Mesenchymal stem cell (in vitro differentiated cells and primary cell): Measurements from ENCODE around the gene TTC1.
A peak's percentile ranks its signal among the peaks of the same experiment; 100 is the strongest.
"Not testable (repeated sequence)": the region's sequence is repeated elsewhere in the genome, so short reads cannot be mapped to it uniquely, and the experiment has no call there.

Experiments
- DNase-seq: peaks from one replicate; pipeline ENCODE4 v3.0.0-alpha.2; 2013
- H2AFZ ChIP-seq: one replicate; pipeline ENCODE4 v1.6.1; 2013; ENCODE audit warnings: low read depth, mild to moderate bottlenecking, control low read depth, inconsistent platforms, low read length, moderate library complexity
- H2AK5ac ChIP-seq: 2 replicates; pipeline ENCODE4 v1.6.1; 2013; ENCODE audit warnings: low read length, moderate library complexity, mild to moderate bottlenecking, inconsistent platforms; ENCODE audit not compliant: severe bottlenecking
- H2BK120ac ChIP-seq: one replicate; pipeline ENCODE4 v1.6.1; 2013; ENCODE audit warnings: low read depth, mild to moderate bottlenecking, inconsistent platforms, low read length, moderate library complexity
- H2BK12ac ChIP-seq, 2 experiments: one replicate each; pipeline ENCODE4 v1.6.1; 2013; ENCODE audit warnings: inconsistent platforms in 2 of 2, low read length in 2 of 2, mild to moderate bottlenecking in 2 of 2, moderate library complexity in 2 of 2, control low read depth in 1 of 2
- H2BK15ac ChIP-seq: one replicate; pipeline ENCODE4 v1.6.1; 2013; ENCODE audit warnings: mild to moderate bottlenecking, low read depth, inconsistent platforms; ENCODE audit not compliant: poor library complexity, severe bottlenecking
- H2BK5ac ChIP-seq: 2 replicates; pipeline ENCODE4 v1.6.1; 2013; ENCODE audit warnings: low read depth, mild to moderate bottlenecking, low read length, control low read depth, inconsistent platforms; ENCODE audit not compliant: poor library complexity, severe bottlenecking
- H3K14ac ChIP-seq, 2 experiments: one replicate each; pipeline ENCODE4 v1.6.1; 2013; ENCODE audit warnings: inconsistent platforms in 2 of 2, low read length in 2 of 2, control low read depth in 1 of 2, mild to moderate bottlenecking in 1 of 2, moderate library complexity in 1 of 2
- H3K18ac ChIP-seq, 2 experiments: one replicate each; pipeline ENCODE4 v1.6.1; 2013; ENCODE audit warnings: inconsistent platforms in 2 of 2, low read length in 2 of 2, control low read depth in 1 of 2, low read depth in 1 of 2, mild to moderate bottlenecking in 1 of 2
- H3K23ac ChIP-seq, 2 experiments: one replicate each; pipeline ENCODE4 v1.6.1; 2013; ENCODE audit warnings: inconsistent platforms in 2 of 2, low read length in 2 of 2, mild to moderate bottlenecking in 2 of 2, moderate library complexity in 2 of 2, control low read depth in 1 of 2
- H3K27ac ChIP-seq: 2 replicates; pipeline ENCODE4 v1.5.1; 2013; ENCODE audit warnings: mild to moderate bottlenecking, moderate library complexity, low read length, control low read depth, inconsistent platforms; ENCODE audit not compliant: poor library complexity, severe bottlenecking
- H3K27me3 ChIP-seq, 2 experiments: 2 replicates each; pipeline versions ENCODE4 v1.6.1 to v1.7.0; 2013; ENCODE audit warnings: low read length in 2 of 2, mild to moderate bottlenecking in 2 of 2, moderate library complexity in 2 of 2, control low read depth in 1 of 2, inconsistent platforms in 1 of 2; ENCODE audit not compliant: control insufficient read depth in 1 of 2, insufficient read depth in 1 of 2
- H3K36me3 ChIP-seq, 2 experiments: 2 replicates each; pipeline versions ENCODE4 v1.6.1 to v1.7.0; 2013; ENCODE audit warnings: low read length in 2 of 2, control low read depth in 1 of 2, inconsistent platforms in 1 of 2, low read depth in 1 of 2, mild to moderate bottlenecking in 1 of 2; ENCODE audit not compliant: insufficient read depth in 2 of 2, control insufficient read depth in 1 of 2
- H3K4ac ChIP-seq, 2 experiments: one replicate each; pipeline ENCODE4 v1.6.1; 2013; ENCODE audit warnings: inconsistent platforms in 2 of 2, low read length in 2 of 2, mild to moderate bottlenecking in 2 of 2, moderate library complexity in 2 of 2, control low read depth in 1 of 2, low read depth in 1 of 2
- H3K4me1 ChIP-seq: 2 replicates; pipeline ENCODE4 v1.6.1; 2013; ENCODE audit warnings: low read depth, low read length, control low read depth; ENCODE audit not compliant: control insufficient read depth, insufficient read depth
- H3K4me2 ChIP-seq: 2 replicates; pipeline ENCODE4 v1.6.1; 2013; ENCODE audit warnings: low read length, mild to moderate bottlenecking, inconsistent platforms; ENCODE audit not compliant: poor library complexity, severe bottlenecking
- H3K4me3 ChIP-seq, 2 experiments: 2 replicates each; pipeline versions ENCODE4 v1.5.1 to v1.7.0; 2013; ENCODE audit warnings: low read length in 2 of 2, mild to moderate bottlenecking in 2 of 2, control low read depth in 1 of 2, low read depth in 1 of 2; ENCODE audit not compliant: insufficient read depth in 1 of 2
- H3K79me1 ChIP-seq: replicated peaks from 2 replicates; pipeline ENCODE4 v1.6.1; 2013; ENCODE audit warnings: mild to moderate bottlenecking, control low read depth, low read length, inconsistent platforms; ENCODE audit not compliant: poor library complexity, severe bottlenecking
- H3K9ac ChIP-seq: 2 replicates; pipeline ENCODE4 v1.7.0; 2013; ENCODE audit warnings: mild to moderate bottlenecking, low read length, moderate library complexity
- H3K9me3 ChIP-seq: 2 replicates; pipeline ENCODE4 v1.7.0; 2013; ENCODE audit warnings: mild to moderate bottlenecking, low read length; ENCODE audit not compliant: control insufficient read depth
- H4K8ac ChIP-seq: one replicate; pipeline ENCODE4 v1.6.1; 2013; ENCODE audit warnings: inconsistent platforms, mild to moderate bottlenecking, low read length, moderate library complexity
- H4K91ac ChIP-seq: one replicate; pipeline ENCODE4 v1.6.1; 2013; ENCODE audit warnings: mild to moderate bottlenecking, low read length, inconsistent platforms
- whole genome bisulfite sequencing: methylation state at CpG from one replicate; pipeline ENCODE4 v1.1.7; 2013; ENCODE audit warnings: mixed read lengths; 5-methylcytosine and 5-hydroxymethylcytosine counted together

Gene TTC1

DNA sequence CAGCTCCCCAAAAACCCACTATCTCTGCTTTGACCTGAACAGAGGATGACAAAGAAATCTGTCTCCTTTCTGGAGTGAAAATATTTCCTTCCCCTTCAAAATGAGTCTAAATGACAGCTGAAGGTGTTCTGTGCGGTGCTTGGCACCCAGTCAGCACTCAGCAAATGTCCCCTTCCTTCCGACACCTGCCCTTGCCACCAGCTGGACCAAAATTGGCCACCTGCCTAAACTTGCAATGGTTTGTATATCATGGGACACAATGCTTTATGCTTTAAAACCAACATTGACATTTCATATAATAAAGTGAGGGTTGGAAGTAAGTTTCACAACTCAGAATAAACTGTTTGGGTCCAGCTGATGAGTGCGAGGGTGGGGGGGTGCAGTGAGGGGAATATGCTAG, 7.5 kb upstream of the TTC1 start:
- 84% methylated on average over 3 of the region's 3 CpGs for WGBS
- no peaks in the 10 kb centered on the region for H3K79me1 ChIP-seq

DNA sequence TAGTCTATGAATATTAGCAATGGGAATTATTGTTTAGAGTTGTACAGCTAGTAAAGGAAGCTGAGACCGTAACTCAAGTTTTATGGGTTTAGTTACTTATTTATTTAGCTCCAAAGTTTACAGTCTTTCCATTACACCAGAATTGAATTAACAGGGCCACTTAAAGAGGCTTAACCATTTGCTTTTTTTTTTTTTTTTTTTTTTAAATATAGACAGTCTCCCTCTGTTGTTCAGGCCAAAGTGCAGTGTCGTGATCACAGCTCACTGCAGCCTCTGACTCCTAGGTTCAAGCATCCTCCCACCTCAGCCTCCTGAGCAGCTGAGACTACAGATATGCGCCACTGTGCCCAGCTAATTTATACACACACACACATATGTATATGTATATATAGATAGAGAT, 1.4 kb upstream of the TTC1 start:
- WGBS, result 100% methylated on average over 1 of the region's 3 CpGs
- no peak overlapping the region for H3K14ac ChIP-seq

More for the DNA sequence above, 7.5 kb upstream of the TTC1 start:
- Histone ChIP-seq H2BK12ac (no peak overlapping the region), H3K27me3 (peaks cover 12 to 20% of the 10 kb centered on the region in 2 experiments), H3K4me1 (no peaks in the 10 kb centered on the region), H3K23ac (no peak overlapping the region), H3K18ac (no peak overlapping the region), H3K27ac (no peak overlapping the region), H4K8ac (no peak overlapping the region), H3K4me2 (no peak overlapping the region), H3K14ac (no peak overlapping the region), H3K9ac (no peak overlapping the region), H2BK15ac (no peak overlapping the region), H2AFZ (no peak overlapping the region), H3K4me3 (no peak overlapping the region), H4K91ac (no peak overlapping the region), H3K36me3 (no peaks in the 10 kb centered on the region), H2BK5ac (no peak overlapping the region), H3K4ac (no peak overlapping the region), H2BK120ac (no peak overlapping the region), H2AK5ac (no peak overlapping the region), H3K9me3 (no peaks in the 10 kb centered on the region)
- DNase-seq, result no peak

DNA sequence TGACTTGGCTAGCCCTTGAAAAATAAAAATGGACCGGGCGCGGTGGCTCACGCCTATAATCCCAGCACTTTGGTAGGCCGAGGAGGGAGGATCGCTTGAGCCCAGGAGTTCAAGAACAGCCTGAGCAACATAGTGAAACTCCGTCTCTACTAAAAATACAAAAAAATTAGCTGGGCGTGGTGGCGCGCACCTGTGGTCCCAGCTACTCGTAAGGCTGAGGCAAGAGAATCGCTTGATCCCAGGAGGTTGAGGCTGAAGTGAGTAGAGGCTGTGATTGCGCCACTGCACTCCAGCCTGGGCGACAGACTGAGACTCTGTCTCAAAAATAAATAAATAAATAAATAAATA, 436 bp upstream of the TTC1 start:
- not testable (repeated sequence) for H3K9me3 ChIP-seq, H3K4me2 ChIP-seq, DNase-seq, H4K91ac ChIP-seq, H2BK15ac ChIP-seq, H3K27me3 ChIP-seq, H3K27ac ChIP-seq, H2AK5ac ChIP-seq, H3K4me3 ChIP-seq, H2BK5ac ChIP-seq, H2BK12ac ChIP-seq, H2BK120ac ChIP-seq, H2AFZ ChIP-seq, H3K4me1 ChIP-seq, H3K14ac ChIP-seq, H3K79me1 ChIP-seq, H3K9ac ChIP-seq, H3K18ac ChIP-seq, H3K4ac ChIP-seq, H3K23ac ChIP-seq
- Histone ChIP-seq H4K8ac (peak overlapping the region; percentile 93), H3K36me3 (peaks cover 4 to 29% of the 10 kb centered on the region in 2 experiments)
- 98% methylated on average over 11 of the region's 14 CpGs for WGBS

More for the DNA sequence above, 1.4 kb upstream of the TTC1 start:
- Histone ChIP-seq H2AK5ac (no peak overlapping the region), H3K27ac (no peak overlapping the region), H3K4me3 (no peak overlapping the region), H2BK120ac (no peak overlapping the region), H2BK12ac (no peak overlapping the region), H4K8ac (no peak overlapping the region), H2AFZ (no peak overlapping the region), H3K4me2 (no peak overlapping the region), H2BK15ac (no peak overlapping the region), H3K79me1 (peaks cover 7% of the 10 kb centered on the region), H3K23ac (no peak overlapping the region), H3K18ac (no peak overlapping the region), H3K4me1 (peaks cover 7% of the 10 kb centered on the region), H3K9ac (no peak overlapping the region), H3K9me3 (no peaks in the 10 kb centered on the region), H4K91ac (no peak overlapping the region), H2BK5ac (no peak overlapping the region), H3K27me3 (no peaks in the 10 kb centered on the region), H3K4ac (no peak overlapping the region), H3K36me3 (peaks cover 4 to 21% of the 10 kb centered on the region in 2 experiments)
- DNase-seq, result no peak

DNA sequence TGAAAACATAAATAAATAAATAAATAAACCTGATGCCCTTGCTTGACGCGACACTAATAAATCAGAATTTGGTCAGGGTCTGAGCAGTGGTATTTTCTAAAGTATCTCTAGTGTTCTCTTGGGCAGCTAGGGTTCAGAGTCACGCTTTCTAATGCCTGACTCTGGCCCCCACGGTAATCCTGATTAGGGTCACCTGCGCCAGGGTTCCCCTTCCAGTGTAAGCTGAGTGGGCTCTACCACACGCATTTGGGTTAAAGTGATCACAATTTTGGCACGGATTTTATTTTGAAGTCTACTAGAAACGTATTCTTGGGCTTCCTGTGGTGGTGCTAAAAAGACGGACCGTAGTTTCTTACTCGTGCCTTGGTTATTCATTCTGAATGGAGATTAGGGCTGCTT, 651 bp downstream of the TTC1 start:
- WGBS, result 17% methylated on average over 11 of the region's 11 CpGs

More for the DNA sequence above, 651 bp downstream of the TTC1 start:
- Histone ChIP-seq H3K27me3 (no peaks in the 10 kb centered on the region), H3K9ac (peak overlapping the region; percentile 92), H3K18ac (no peak overlapping the region), H2BK15ac (no peak overlapping the region), H3K4me1 (peaks cover 7% of the 10 kb centered on the region), H3K23ac (no peak overlapping the region), H3K79me1 (peaks cover 8% of the 10 kb centered on the region), H2BK120ac (no peak overlapping the region), H2AFZ (no peak overlapping the region), H4K91ac (no peak overlapping the region), H2AK5ac (no peak overlapping the region), H3K14ac (no peak overlapping the region), H3K4me3 (peak overlapping the region; percentile 67 to 89), H3K36me3 (peaks cover 7 to 30% of the 10 kb centered on the region in 2 experiments), H3K4me2 (peak overlapping the region; percentile 99), H2BK12ac (no peak overlapping the region), H2BK5ac (no peak overlapping the region), H3K4ac (no peak overlapping the region), H4K8ac (no peak overlapping the region), H3K9me3 (no peaks in the 10 kb centered on the region), H3K27ac (no peak overlapping the region)
- no peak for DNase-seq
